NT2/D1 (cell line): Measurements from ENCODE around the gene DNAH17.

ENCODE experiments used
- SUZ12 ChIP-seq: IDR thresholded peaks from 2 replicates; pipeline ENCODE4 v1.6.1; 2011; ENCODE audit not compliant: insufficient read length, insufficient read depth; ENCODE audit errors: extremely low read depth
- YY1 ChIP-seq: IDR thresholded peaks from 2 replicates; pipeline ENCODE4 v1.6.1; 2011; ENCODE audit not compliant: insufficient read length, insufficient read depth
- ZNF274 ChIP-seq: IDR thresholded peaks from 2 replicates; pipeline ENCODE4 v1.6.1; 2011; ENCODE audit warnings: mild to moderate bottlenecking, low read depth, low read length

DNA sequence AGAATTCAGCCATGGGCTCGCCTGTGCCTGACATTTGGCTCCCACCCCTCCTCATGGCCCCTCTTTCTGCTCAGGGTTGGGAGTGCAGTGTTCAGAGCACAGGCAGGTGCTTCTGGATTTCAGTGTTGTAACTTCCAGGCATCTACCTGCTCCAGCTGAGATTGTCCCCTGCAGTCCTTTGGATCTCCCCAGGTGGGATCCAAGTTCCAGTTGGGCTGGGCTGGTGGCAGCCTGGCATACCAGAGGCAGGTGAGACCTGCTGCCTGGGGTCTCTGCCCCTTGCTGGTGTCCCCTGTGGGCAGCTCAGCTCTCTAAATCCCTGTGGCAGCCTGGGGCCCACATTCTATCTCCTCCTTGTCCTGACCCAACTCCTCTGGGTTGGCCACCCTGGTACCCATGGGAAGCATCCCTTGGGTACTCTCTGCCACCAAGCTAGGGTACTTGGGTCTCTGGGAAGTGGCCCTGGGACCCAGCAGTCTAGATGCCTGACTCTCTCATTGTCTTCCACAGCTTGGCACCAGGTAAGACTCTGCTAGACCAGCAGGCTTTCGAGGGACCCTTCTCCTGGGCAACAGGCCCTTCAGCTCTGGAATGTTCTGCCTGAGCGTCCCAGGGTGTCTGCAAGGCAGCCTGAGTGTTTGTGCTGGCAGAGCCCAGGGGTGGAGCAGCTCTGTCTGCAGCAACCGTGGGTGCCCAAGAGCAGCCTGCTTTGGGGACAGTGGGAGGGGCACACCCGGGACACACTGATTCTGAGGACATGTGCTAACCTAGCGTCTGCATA is 42.5 kb downstream of the DNAH17 start:
- TF ChIP-seq YY1 (no peak), ZNF274 (no peak), SUZ12 (no peak)
